Choroid plexus epithelial cell (primary cell): ENCODE measurements around the gene KCTD3.

Experiments used
- DNase-seq: peaks from one replicate; pipeline ENCODE4 v3.0.0-alpha.2; 2010; ENCODE audit warnings: low read depth
- H3K4me3 ChIP-seq: 2 replicates; pipeline ENCODE4 v1.5.1; 2011; ENCODE audit warnings: low read depth, mild to moderate bottlenecking, control low read depth, low read length, moderate library complexity
- CTCF ChIP-seq: conservative IDR thresholded peaks from 2 replicates; pipeline ENCODE4 v1.5.1; 2011; ENCODE audit warnings: low read depth, mild to moderate bottlenecking, control low read depth, inconsistent platforms, low read length, moderate library complexity

KCTD3 gene

GRCh38 chr1:215543191-215543606 lies 23.9 kb upstream of the KCTD3 start:
- H3K4me3 ChIP-seq, result no peak overlapping the region
- peak; percentile 75 for DNase-seq
- no peak for TF ChIP-seq CTCF

- no peak for DNase-seq
- H3K4me3 ChIP-seq, result no peak overlapping the region
- no peak for TF ChIP-seq CTCF
These were observed 23.3 kb upstream of the KCTD3 start for GRCh38 chr1:215543806-215544205.

- no peak for DNase-seq
- no peak overlapping the region for H3K4me3 ChIP-seq
- no peak for TF ChIP-seq CTCF
These were observed 22.5 kb upstream of the KCTD3 start for GRCh38 chr1:215544566-215544965.

GRCh38 chr1:215545096-215545495 lies 22.0 kb upstream of the KCTD3 start:
- no peak for TF ChIP-seq CTCF
- no peak for DNase-seq
- H3K4me3 ChIP-seq, result no peak overlapping the region

- no peak for DNase-seq
- no peak overlapping the region for H3K4me3 ChIP-seq
- TF ChIP-seq CTCF, result no peak
These were observed 20.1 kb upstream of the KCTD3 start for GRCh38 chr1:215547011-215547410.

GRCh38 chr1:215551806-215552205 lies 15.3 kb upstream of the KCTD3 start:
- TF ChIP-seq CTCF, result no peak
- DNase-seq, result no peak
- no peak overlapping the region for H3K4me3 ChIP-seq

GRCh38 chr1:215554865-215555264 lies 12.2 kb upstream of the KCTD3 start:
- no peak for TF ChIP-seq CTCF
- no peak overlapping the region for H3K4me3 ChIP-seq
- DNase-seq, result no peak
